ENCODE results near the gene SMYD2.

DNA sequence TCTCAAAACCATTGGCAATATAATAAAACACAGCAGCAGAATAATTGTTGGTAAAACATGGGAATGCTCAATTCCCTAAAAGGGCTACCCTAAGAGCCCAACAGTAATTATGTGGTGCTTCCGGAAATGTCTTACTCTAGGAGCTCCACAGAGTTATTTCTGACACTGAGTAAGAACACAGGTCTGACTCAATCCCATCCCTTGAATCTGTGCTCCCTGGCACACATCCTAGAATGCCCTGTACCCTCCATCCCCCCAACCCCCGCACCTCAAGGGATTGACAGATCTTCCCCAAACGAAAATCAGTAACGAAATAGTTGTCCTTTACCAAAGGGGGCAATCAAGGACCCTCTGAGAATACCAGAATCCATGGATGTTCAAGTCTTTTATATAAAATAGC is 71.9 kb downstream of the SMYD2 start:
- TF ChIP-seq, protein P1, sequence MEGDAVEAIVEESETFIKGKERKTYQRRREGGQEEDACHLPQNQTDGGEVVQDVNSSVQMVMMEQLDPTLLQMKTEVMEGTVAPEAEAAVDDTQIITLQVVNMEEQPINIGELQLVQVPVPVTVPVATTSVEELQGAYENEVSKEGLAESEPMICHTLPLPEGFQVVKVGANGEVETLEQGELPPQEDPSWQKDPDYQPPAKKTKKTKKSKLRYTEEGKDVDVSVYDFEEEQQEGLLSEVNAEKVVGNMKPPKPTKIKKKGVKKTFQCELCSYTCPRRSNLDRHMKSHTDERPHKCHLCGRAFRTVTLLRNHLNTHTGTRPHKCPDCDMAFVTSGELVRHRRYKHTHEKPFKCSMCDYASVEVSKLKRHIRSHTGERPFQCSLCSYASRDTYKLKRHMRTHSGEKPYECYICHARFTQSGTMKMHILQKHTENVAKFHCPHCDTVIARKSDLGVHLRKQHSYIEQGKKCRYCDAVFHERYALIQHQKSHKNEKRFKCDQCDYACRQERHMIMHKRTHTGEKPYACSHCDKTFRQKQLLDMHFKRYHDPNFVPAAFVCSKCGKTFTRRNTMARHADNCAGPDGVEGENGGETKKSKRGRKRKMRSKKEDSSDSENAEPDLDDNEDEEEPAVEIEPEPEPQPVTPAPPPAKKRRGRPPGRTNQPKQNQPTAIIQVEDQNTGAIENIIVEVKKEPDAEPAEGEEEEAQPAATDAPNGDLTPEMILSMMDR (IDR thresholded peaks at IDR 0.05) = no peak
- TF ChIP-seq POLR2A (IDR thresholded peaks at IDR 0.05) = no peak

Measured in testis (tissue), 2 donors.